Stimulated activated CD4-positive, alpha-beta T cell treated with anti-CD3 and anti-CD28 coated beads, Interleukin-2, amount 100 ng/mL, for 48 hours (primary cell): ENCODE measurements around the gene FAM153A.
"Not testable (repeated sequence)": the region's sequence is repeated elsewhere in the genome, so short reads cannot be mapped to it uniquely, and the experiment has no call there.

ENCODE experiments used
- DNase-seq, 2 donors: peaks; one replicate each; pipeline ENCODE4 v3.0.0-alpha.2; 2020

Gene FAM153A

GRCh38 chr5:177723831-177724485 lies 58.7 kb downstream of the FAM153A start:
- not testable (repeated sequence) for DNase-seq

- DNase-seq: not testable (repeated sequence)
Measured at GRCh38 chr5:177722829-177723228, 59.9 kb downstream of the FAM153A start.

GRCh38 chr5:177719989-177720388 lies 62.7 kb downstream of the FAM153A start:
- not testable (repeated sequence) for DNase-seq

- DNase-seq: not testable (repeated sequence)
Measured at GRCh38 chr5:177715423-177715822, 67.3 kb downstream of the FAM153A start.

GRCh38 chr5:177696100-177696499 lies 86.6 kb downstream of the FAM153A start:
- not testable (repeated sequence) for DNase-seq

- not testable (repeated sequence) for DNase-seq
Measured at GRCh38 chr5:177695356-177695930, 87.3 kb downstream of the FAM153A start.

- not testable (repeated sequence) for DNase-seq
Measured at GRCh38 chr5:177694518-177694835, 88.2 kb downstream of the FAM153A start.

GRCh38 chr5:177693671-177694517 lies 88.8 kb downstream of the FAM153A start:
- not testable (repeated sequence) for DNase-seq

GRCh38 chr5:177692969-177693368 lies 89.7 kb downstream of the FAM153A start:
- not testable (repeated sequence) for DNase-seq

GRCh38 chr5:177692507-177692906 lies 90.2 kb downstream of the FAM153A start:
- DNase-seq: not testable (repeated sequence)

- not testable (repeated sequence) for DNase-seq
Measured at GRCh38 chr5:177689011-177689610, 93.6 kb downstream of the FAM153A start.

- DNase-seq: not testable (repeated sequence)
Measured at GRCh38 chr5:177688091-177688490, 94.6 kb downstream of the FAM153A start.

- DNase-seq: not testable (repeated sequence)
Measured at GRCh38 chr5:177681920-177682319, 100.8 kb downstream of the FAM153A start.
